Lung (tissue), 12 donors: ENCODE data around the gene MKKS. TPM values are rescaled to one million over a fixed set of nuclear protein-coding genes. Genes with fewer than 3 reads are reported as not detected.

Experiments used
- ATAC-seq: fragments of 200-7000 bp; cut with Tn5 transposase; one replicate; pipeline ENCODE4 v1.9.1; 2020; ENCODE audit warnings: moderate number of reproducible peaks; ENCODE audit not compliant: insufficient read depth, low FRiP score
- DNase-seq, 3 donors: peaks; one replicate each; pipeline ENCODE4 v3.0.0-alpha.2; 2013 to 2017
- H3K27ac ChIP-seq, 2 donors: one replicate each; pipeline ENCODE4 v1.5.1; 2013; ENCODE audit warnings: mild to moderate bottlenecking in 2 of 2, moderate library complexity in 2 of 2, control low read depth in 1 of 2, inconsistent platforms in 1 of 2, low read depth in 1 of 2, low read length in 1 of 2
- H3K27me3 ChIP-seq, 3 donors: one replicate each; pipeline ENCODE4 v1.5.1; 2013; ENCODE audit warnings: low read length in 2 of 3; ENCODE audit not compliant: control insufficient read depth in 3 of 3, insufficient read depth in 3 of 3
- H3K36me3 ChIP-seq, 4 donors: one replicate each; pipeline ENCODE4 v1.5.1; 2013; ENCODE audit warnings: low read length in 4 of 4, mild to moderate bottlenecking in 1 of 4, moderate library complexity in 1 of 4; ENCODE audit not compliant: control insufficient read depth in 4 of 4, insufficient read depth in 4 of 4
- H3K4me1 ChIP-seq, 5 donors: one replicate each; pipeline ENCODE4 v1.5.1; 2013; ENCODE audit warnings: low read length in 5 of 5, mild to moderate bottlenecking in 2 of 5, moderate library complexity in 1 of 5; ENCODE audit not compliant: control insufficient read depth in 5 of 5, insufficient read depth in 5 of 5
- H3K4me3 ChIP-seq: one replicate; pipeline ENCODE4 v1.5.1; 2013; ENCODE audit warnings: mild to moderate bottlenecking, control low read depth, moderate library complexity
- H3K9ac ChIP-seq, 2 donors: one replicate each; pipeline ENCODE4 v1.5.1; 2013; ENCODE audit warnings: low read length in 2 of 2, control low read depth in 1 of 2; ENCODE audit not compliant: insufficient read depth in 1 of 2
- H3K9me3 ChIP-seq, 4 donors: one replicate each; pipeline ENCODE4 v1.5.1; 2013; ENCODE audit warnings: low read length in 3 of 4, mild to moderate bottlenecking in 1 of 4, moderate library complexity in 1 of 4; ENCODE audit not compliant: control insufficient read depth in 4 of 4, insufficient read depth in 3 of 4
- WGBS, 2 donors: extraction: QIAGEN DNeasy Blood & Tissue Kit; methylation state at CpG; one replicate each; pipeline ENCODE4 v1.1.7; 2013; 5-methylcytosine and 5-hydroxymethylcytosine counted together
- polyA plus RNA-seq, 2 donors: library from polyadenylated mRNA; stranded (reverse); fragments of 200-250 nt; gene quantifications; one replicate each; pipeline ENCODE4 v1.2.1, GENCODE V29; 2013
- total RNA-seq, 2 donors: library from RNA; depleted of rRNA in 1 of 2; stranded (reverse); fragments of >200 nt in 1 of 2; gene quantifications; one replicate each; pipeline ENCODE4 v1.2.1, GENCODE V29; 2014 to 2021
- TF ChIP-seq, protein P1 (sequence below): IDR thresholded peaks from 2 replicates; pipeline ENCODE4 v1.5.1; 2012; ENCODE audit warnings: mild to moderate bottlenecking; ENCODE audit errors: control extremely low read depth, extremely low read depth
- donor health status: control.
- donor health status: control.
- donor health status: Bipolar disorder and iron deficiency.
- donor health status: healthy.
- donor health status: DM: yes; HTN: yes; CAD: no.

The MKKS gene
- total and polyA plus RNA-seq, 4 donors, result 12.3 to 15.1 (median 13.1) TPM

DNA sequence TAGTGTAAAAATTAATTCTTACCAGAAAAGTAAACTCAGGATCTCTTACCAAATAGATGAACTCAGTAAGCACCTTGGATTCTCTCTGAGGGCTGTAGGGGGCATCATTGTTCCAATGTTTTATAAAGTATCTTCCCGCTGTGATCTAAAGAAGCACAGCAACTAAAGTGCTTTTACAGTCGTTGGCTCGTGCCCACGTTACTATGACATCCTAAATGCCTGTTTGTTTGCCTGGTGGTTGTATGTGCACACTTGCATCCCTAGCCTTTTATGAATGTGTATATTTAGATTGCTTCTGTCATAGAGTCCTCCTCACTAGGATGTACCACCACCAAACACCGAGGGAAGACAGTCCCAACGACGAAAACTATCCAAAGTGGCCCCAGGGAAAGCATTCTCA is 35.6 kb upstream of the MKKS start:
- no peaks in the 10 kb centered on the region for H3K27me3 ChIP-seq
- ATAC-seq (peak; percentile 89), DNase-seq (peak; percentile 83 to 95 (median 95))
- H3K27ac ChIP-seq, result no peak overlapping the region
- WGBS, 2 donors, result 26 to 39% methylated on average over 7 of the region's 7 CpGs
- TF ChIP-seq, protein P1, sequence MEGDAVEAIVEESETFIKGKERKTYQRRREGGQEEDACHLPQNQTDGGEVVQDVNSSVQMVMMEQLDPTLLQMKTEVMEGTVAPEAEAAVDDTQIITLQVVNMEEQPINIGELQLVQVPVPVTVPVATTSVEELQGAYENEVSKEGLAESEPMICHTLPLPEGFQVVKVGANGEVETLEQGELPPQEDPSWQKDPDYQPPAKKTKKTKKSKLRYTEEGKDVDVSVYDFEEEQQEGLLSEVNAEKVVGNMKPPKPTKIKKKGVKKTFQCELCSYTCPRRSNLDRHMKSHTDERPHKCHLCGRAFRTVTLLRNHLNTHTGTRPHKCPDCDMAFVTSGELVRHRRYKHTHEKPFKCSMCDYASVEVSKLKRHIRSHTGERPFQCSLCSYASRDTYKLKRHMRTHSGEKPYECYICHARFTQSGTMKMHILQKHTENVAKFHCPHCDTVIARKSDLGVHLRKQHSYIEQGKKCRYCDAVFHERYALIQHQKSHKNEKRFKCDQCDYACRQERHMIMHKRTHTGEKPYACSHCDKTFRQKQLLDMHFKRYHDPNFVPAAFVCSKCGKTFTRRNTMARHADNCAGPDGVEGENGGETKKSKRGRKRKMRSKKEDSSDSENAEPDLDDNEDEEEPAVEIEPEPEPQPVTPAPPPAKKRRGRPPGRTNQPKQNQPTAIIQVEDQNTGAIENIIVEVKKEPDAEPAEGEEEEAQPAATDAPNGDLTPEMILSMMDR, result no peak
- H3K4me1 ChIP-seq, result peaks cover 1 to 42% (median 5%) of the 10 kb centered on the region in 5 donors
- no peaks in the 10 kb centered on the region for H3K36me3 ChIP-seq
- H3K9me3 ChIP-seq, result no peaks in the 10 kb centered on the region
- H3K9ac ChIP-seq, result no peak overlapping the region
- H3K4me3 ChIP-seq, result no peak overlapping the region

DNA sequence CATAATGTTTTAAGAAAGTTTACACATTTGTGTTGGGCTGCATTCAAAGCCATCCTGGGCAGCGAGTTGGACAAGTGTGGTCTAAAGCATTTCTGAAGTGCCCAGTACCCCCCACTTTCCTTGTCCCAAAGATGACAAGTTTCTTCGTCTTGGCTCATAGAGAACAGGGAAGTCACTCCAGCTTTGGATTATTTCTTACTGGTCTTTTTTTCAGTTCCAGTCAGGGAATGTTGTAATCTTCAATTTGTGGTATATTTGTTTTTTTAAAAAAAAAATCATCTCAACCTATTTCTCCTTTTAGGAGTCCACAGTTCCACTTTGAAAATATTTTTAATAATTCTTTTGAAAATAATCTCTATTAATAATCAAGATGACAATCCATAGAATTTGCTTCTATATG is 35.0 kb upstream of the MKKS start:
- no peak overlapping the region for H3K4me3 ChIP-seq
- no peak for DNase-seq
- no peaks in the 10 kb centered on the region for H3K27me3 ChIP-seq
- TF ChIP-seq, protein P1, result no peak
- H3K4me1 ChIP-seq, result peaks cover 1 to 43% (median 5%) of the 10 kb centered on the region in 5 donors
- no peaks in the 10 kb centered on the region for H3K36me3 ChIP-seq
- no peak for ATAC-seq
- H3K9ac ChIP-seq, result no peak overlapping the region
- WGBS, 2 donors, result 51 to 52% methylated on average over 2 of the region's 2 CpGs
- no peak overlapping the region for H3K27ac ChIP-seq
- H3K9me3 ChIP-seq, result no peaks in the 10 kb centered on the region

DNA sequence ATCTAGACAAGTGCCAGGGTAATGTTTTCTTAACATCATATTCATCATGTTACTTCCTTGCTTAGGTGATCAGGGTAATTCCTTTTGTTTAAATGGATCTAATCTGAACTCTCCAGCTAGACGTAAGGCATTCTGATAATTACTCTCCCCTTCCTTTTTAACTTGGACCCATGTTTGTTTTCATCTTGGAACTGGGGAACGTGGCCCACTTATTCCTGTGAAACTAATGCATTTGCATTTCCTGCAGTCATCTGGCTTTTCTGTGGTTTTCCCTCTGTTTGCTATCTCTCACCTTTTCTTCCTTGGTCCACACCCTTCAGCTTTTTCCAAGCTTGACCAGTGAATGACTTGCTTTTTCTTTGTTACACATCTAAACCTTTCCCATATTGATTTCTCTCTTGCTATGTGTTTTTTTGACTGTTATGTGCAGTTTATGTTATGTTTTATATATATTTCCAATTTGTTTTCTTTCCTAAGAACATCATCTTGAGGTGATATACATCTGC is 34.4 kb upstream of the MKKS start:
- Histone ChIP-seq H3K4me3 (no peak overlapping the region), H3K27me3 (no peaks in the 10 kb centered on the region), H3K27ac (no peak overlapping the region), H3K9me3 (peaks cover 0 to 2% (median 0%) of the 10 kb centered on the region in 4 donors), H3K36me3 (no peaks in the 10 kb centered on the region), H3K4me1 (peaks cover 0 to 43% (median 5%) of the 10 kb centered on the region in 5 donors), H3K9ac (no peak overlapping the region)
- 38 to 45% methylated on average over 2 of the region's 2 CpGs for WGBS, 2 donors
- TF ChIP-seq, protein P1, result no peak
- no peak for ATAC-seq
- no peak for DNase-seq

DNA sequence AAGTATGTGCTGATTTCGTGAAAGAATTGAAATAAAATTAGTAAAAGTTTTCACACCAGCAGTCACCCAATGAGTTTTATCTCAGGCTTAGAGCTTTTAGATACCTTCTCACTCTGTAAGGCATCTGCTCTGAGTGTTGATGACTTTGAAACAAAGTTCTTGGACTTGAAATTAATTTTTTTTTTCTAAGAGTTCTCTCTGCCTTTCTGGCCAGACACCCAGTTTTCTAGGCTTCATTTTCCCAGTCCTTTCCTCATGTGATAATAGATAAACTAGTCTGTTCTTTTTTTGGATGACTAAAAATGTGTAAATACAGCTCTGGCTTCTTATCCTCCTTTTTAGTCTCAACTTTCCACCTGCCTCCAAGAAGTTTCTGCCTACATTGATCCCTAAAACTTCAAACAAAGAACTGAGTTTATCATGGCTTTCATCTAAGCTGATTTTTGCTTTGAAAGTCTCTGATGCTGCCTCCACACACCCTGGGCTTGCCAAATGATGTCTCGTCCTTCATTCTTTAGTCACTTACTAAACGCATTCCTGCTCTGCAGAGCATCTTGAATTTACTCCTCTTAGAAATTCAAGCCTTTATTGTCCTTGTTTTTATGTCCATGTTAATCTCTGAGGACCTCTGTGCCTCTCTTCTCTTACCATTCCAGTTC is 33.8 kb upstream of the MKKS start:
- H3K36me3 ChIP-seq, result no peaks in the 10 kb centered on the region
- TF ChIP-seq, protein P1, result no peak
- DNase-seq (peak in 1 of 3 donors; percentile 7), ATAC-seq (no peak)
- H3K27ac ChIP-seq, result no peak overlapping the region
- H3K9ac ChIP-seq, result no peak overlapping the region
- 61 to 74% methylated on average over 3 of the region's 3 CpGs for WGBS, 2 donors
- H3K27me3 ChIP-seq, result no peaks in the 10 kb centered on the region
- H3K4me3 ChIP-seq, result no peak overlapping the region
- H3K4me1 ChIP-seq, result peaks cover 0 to 39% (median 5%) of the 10 kb centered on the region in 5 donors
- H3K9me3 ChIP-seq, result peaks cover 0 to 2% (median 0%) of the 10 kb centered on the region in 4 donors
